GM18507 (cell line): ENCODE results near the gene HMG20A.

Source experiments
- DNase-seq: peaks from one replicate; pipeline ENCODE4 v3.0.0; 2011; ENCODE audit warnings: low read depth; ENCODE audit not compliant: insufficient read length; ENCODE audit errors: extremely low spot score
- FAIRE-seq: peaks from 2 replicates; lab custom pipeline; 2011; peaks lifted over from hg19 to GRCh38; lab: Jason Lieb, UNC

HMG20A gene

GRCh38 chr15:77528968-77529319, 108.3 kb downstream of the HMG20A start:
- DNase-seq (no peak), FAIRE-seq (no peak)

GRCh38 chr15:77529394-77530159, 108.9 kb downstream of the HMG20A start:
- DNase-seq (no peak), FAIRE-seq (no peak)

- FAIRE-seq (no peak), DNase-seq (no peak)
Measured at GRCh38 chr15:77530576-77530975, 109.9 kb downstream of the HMG20A start.

- no peak for DNase-seq
- no peak for FAIRE-seq
Measured at GRCh38 chr15:77531191-77532000, 110.7 kb downstream of the HMG20A start.

- DNase-seq: no peak
- FAIRE-seq: no peak
Measured at GRCh38 chr15:77532067-77532710, 111.5 kb downstream of the HMG20A start.

GRCh38 chr15:77532846-77533245, 112.2 kb downstream of the HMG20A start:
- FAIRE-seq: no peak
- no peak for DNase-seq

- FAIRE-seq: no peak
- DNase-seq: no peak
Measured at GRCh38 chr15:77533578-77534430, 113.1 kb downstream of the HMG20A start.
